Suprapubic skin (tissue), 3 donors: ENCODE data around the gene RFTN2.

Experiments used
- POLR2A ChIP-seq, 2 donors: fragments of 450-650 bp; IDR thresholded peaks; one replicate each; pipeline ENCODE4 v1.6.1; 2017; ENCODE audit warnings: antibody characterized with exemption in 2 of 2, mild to moderate bottlenecking in 2 of 2, moderate library complexity in 2 of 2
- TF ChIP-seq, protein P1 (sequence below), 2 donors: fragments of 200-600 bp in 1 of 2; fragments of 450-650 bp in 1 of 2; sonication (generic) in 1 of 2; IDR thresholded peaks; one replicate each; pipeline ENCODE4 v1.5.1; 2016 to 2019; ENCODE audit warnings: antibody characterized with exemption in 2 of 2, mild to moderate bottlenecking in 1 of 2, moderate library complexity in 1 of 2

DNA sequence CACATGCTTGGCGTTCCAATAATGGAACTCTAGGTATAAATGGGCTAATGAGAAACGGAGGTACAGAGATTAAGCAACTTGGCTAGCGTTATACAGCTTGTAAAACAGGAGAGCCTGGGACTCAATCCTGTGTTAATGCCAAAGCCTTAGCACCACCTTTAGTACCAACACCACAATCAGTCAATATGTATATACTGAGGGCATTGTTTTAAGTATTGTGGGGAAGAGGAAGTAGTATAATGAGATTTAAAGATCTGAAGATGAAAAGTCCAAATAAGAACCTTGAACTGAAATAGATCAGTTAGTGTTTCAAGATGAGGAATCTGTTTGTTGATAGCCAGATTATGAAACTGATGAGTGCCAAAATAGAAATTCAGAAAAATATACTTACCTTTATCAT lies 37.9 kb upstream of the RFTN2 start:
- TF ChIP-seq, protein P1, sequence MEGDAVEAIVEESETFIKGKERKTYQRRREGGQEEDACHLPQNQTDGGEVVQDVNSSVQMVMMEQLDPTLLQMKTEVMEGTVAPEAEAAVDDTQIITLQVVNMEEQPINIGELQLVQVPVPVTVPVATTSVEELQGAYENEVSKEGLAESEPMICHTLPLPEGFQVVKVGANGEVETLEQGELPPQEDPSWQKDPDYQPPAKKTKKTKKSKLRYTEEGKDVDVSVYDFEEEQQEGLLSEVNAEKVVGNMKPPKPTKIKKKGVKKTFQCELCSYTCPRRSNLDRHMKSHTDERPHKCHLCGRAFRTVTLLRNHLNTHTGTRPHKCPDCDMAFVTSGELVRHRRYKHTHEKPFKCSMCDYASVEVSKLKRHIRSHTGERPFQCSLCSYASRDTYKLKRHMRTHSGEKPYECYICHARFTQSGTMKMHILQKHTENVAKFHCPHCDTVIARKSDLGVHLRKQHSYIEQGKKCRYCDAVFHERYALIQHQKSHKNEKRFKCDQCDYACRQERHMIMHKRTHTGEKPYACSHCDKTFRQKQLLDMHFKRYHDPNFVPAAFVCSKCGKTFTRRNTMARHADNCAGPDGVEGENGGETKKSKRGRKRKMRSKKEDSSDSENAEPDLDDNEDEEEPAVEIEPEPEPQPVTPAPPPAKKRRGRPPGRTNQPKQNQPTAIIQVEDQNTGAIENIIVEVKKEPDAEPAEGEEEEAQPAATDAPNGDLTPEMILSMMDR (IDR thresholded peaks at IDR 0.05), result no peak
- TF ChIP-seq POLR2A (IDR thresholded peaks at IDR 0.05), result no peak
